22Rv1 (cell line): Measurements from ENCODE around the gene LHCGR.

Experiments used
- ZFX ChIP-seq: fragments of 450-650 bp; IDR thresholded peaks from 2 replicates; pipeline ENCODE4 v1.6.1; 2017; ENCODE audit warnings: antibody characterized with exemption, borderline replicate concordance
- TF ChIP-seq, protein P1 (sequence below): fragments of 450-650 bp; IDR thresholded peaks from 2 replicates; pipeline ENCODE4 v1.5.1; 2017; ENCODE audit warnings: mild to moderate bottlenecking

DNA sequence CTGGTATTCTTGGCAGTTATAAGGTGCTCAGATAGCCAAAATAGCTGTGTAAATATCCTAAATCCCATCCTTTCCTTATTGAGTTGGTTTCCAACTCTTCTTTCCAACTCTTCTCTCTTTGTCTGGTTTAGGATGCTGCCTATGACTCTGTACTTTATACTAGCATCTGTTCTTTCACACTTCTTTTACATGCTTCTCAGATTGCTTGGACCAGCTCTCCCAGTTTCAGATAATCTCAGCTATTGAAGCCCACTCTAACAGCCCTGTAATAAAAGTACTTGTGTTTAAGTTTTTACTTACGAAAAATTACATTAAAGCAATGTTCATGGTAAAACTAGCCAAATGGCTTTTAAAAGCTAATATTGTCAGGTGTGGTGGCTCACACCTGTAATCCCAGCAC, 14.7 kb upstream of the LHCGR start:
- TF ChIP-seq, protein P1, sequence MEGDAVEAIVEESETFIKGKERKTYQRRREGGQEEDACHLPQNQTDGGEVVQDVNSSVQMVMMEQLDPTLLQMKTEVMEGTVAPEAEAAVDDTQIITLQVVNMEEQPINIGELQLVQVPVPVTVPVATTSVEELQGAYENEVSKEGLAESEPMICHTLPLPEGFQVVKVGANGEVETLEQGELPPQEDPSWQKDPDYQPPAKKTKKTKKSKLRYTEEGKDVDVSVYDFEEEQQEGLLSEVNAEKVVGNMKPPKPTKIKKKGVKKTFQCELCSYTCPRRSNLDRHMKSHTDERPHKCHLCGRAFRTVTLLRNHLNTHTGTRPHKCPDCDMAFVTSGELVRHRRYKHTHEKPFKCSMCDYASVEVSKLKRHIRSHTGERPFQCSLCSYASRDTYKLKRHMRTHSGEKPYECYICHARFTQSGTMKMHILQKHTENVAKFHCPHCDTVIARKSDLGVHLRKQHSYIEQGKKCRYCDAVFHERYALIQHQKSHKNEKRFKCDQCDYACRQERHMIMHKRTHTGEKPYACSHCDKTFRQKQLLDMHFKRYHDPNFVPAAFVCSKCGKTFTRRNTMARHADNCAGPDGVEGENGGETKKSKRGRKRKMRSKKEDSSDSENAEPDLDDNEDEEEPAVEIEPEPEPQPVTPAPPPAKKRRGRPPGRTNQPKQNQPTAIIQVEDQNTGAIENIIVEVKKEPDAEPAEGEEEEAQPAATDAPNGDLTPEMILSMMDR: no peak
- no peak for TF ChIP-seq ZFX
